ENCODE results near the gene ZZZ3. TPM values are rescaled to one million over a fixed set of nuclear protein-coding genes. Genes with fewer than 3 reads are reported as not detected.

The ZZZ3 gene
- total and polyA plus RNA-seq, 2 of the 13 experiments (the other 11 are each of a cell fraction or from before 2014, with no cell fraction given) = 18.1 to 50.2 TPM

- TF ChIP-seq THAP9 (CRISPR knock-in tag; IDR thresholded peaks at IDR 0.05; ENCODE audit: borderline replicate concordance) (no peak), ZNF121 (CRISPR knock-in tag; IDR thresholded peaks at IDR 0.05) (peak; percentile 63)
- 95% methylated on average over 4 of the region's 4 CpGs for WGBS (ENCODE audit: low lambda C conversion rate)
- H3K79me2 ChIP-seq (ENCODE audit: insufficient read depth, low read length) = no peaks in the 10 kb centered on the region
- in situ Hi-C loops (cut with HindIII; ENCODE audit: extremely low pct_ligation_motif_present, low pct_unique_long_range_greater_than_20kb) = no loop called here
- no TSS peak for BruUV-seq (replicated peaks)
- peaks cover 3 to 38% of the 10 kb centered on the region in 2 experiments; a peak in 4 of 5 replicates for H3K36me3 ChIP-seq (replicated peaks in 1 of 2; ENCODE audit: control insufficient read depth in 1 of 2, insufficient read depth in 2 of 2, low read length in 2 of 2)
- no peak overlapping the region for H3K9ac ChIP-seq (ENCODE audit: insufficient read depth, low read depth, low read length)
- ChIA-PET CTCF (ENCODE audit: low intra/inter-chr PET ratio, low total read pairs) (no interaction called here), POLR2A (no interaction called here)
- intact Hi-C loops (cut with micrococcal nuclease; ENCODE audit: unreplicated experiment) = no loop called here
- no peak overlapping the region for H3K4me3 ChIP-seq (replicated peaks in 1 of 3; ENCODE audit: insufficient read depth in 1 of 3, low read depth in 2 of 3, low read length in 3 of 3)
- H3K27me3 ChIP-seq (ENCODE audit: control insufficient read depth in 1 of 2, insufficient read depth in 2 of 2, low read length in 2 of 2) = no peaks in the 10 kb centered on the region
- ATAC-seq = no peak
- H4K20me1 ChIP-seq (ENCODE audit: insufficient read depth, low read length) = no peaks in the 10 kb centered on the region
- FAIRE-seq = no peak
- no peaks in the 10 kb centered on the region for H3K4me1 ChIP-seq (ENCODE audit: insufficient read depth, low read length)
- H2AFZ ChIP-seq (ENCODE audit: low read length) = no peak overlapping the region
- no peak overlapping the region for H3K27ac ChIP-seq (ENCODE audit: extremely low read length, insufficient read depth, low read length)
- H3K4me2 ChIP-seq (ENCODE audit: low read depth, low read length) = no peak overlapping the region
- no peak for DNase-seq (ENCODE audit: low spot score)
- H3K9me3 ChIP-seq (ENCODE audit: low read length) = no peaks in the 10 kb centered on the region
These were observed 33.6 kb upstream of the ZZZ3 start for GRCh38 chr1:77716065-77716464.

- Histone ChIP-seq H3K9ac (ENCODE audit: insufficient read depth, low read depth, low read length) (no peak overlapping the region), H3K4me2 (ENCODE audit: low read depth, low read length) (no peak overlapping the region), H3K4me3 (replicated peaks in 1 of 3; ENCODE audit: insufficient read depth in 1 of 3, low read depth in 2 of 3, low read length in 3 of 3) (no peak overlapping the region), H2AFZ (ENCODE audit: low read length) (no peak overlapping the region), H3K4me1 (ENCODE audit: insufficient read depth, low read length) (no peaks in the 10 kb centered on the region), H3K36me3 (replicated peaks in 1 of 2; ENCODE audit: control insufficient read depth in 1 of 2, insufficient read depth in 2 of 2, low read length in 2 of 2) (peaks cover 1 to 30% of the 10 kb centered on the region in 2 experiments; a peak in 4 of 5 replicates), H4K20me1 (ENCODE audit: insufficient read depth, low read length) (no peaks in the 10 kb centered on the region), H3K27ac (ENCODE audit: extremely low read length, insufficient read depth, low read length) (no peak overlapping the region), H3K27me3 (ENCODE audit: control insufficient read depth in 1 of 2, insufficient read depth in 2 of 2, low read length in 2 of 2) (no peaks in the 10 kb centered on the region), H3K9me3 (ENCODE audit: low read length) (no peaks in the 10 kb centered on the region), H3K79me2 (ENCODE audit: insufficient read depth, low read length) (no peaks in the 10 kb centered on the region)
- ChIA-PET CTCF (ENCODE audit: low intra/inter-chr PET ratio, low total read pairs) (no interaction called here), POLR2A (no interaction called here)
- FAIRE-seq (no peak), ATAC-seq (no peak), DNase-seq (ENCODE audit: low spot score) (no peak)
- in situ Hi-C loops (cut with HindIII; ENCODE audit: extremely low pct_ligation_motif_present, low pct_unique_long_range_greater_than_20kb) (no loop called here), intact Hi-C loops (cut with micrococcal nuclease; ENCODE audit: unreplicated experiment) (no loop called here)
- BruUV-seq (replicated peaks) = no TSS peak
- 95% methylated on average over 3 of the region's 3 CpGs for WGBS (ENCODE audit: low lambda C conversion rate)
- TF ChIP-seq ZNF329 (CRISPR knock-in tag; IDR thresholded peaks at IDR 0.05; ENCODE audit: low read depth) (no peak), POGZ (CRISPR knock-in tag; IDR thresholded peaks at IDR 0.05) (no peak), MEIS2 (CRISPR knock-in tag; IDR thresholded peaks at IDR 0.05) (no peak), GTF2F1 (IDR thresholded peaks at IDR 0.05; ENCODE audit: low read length) (no peak), SOX5 (CRISPR knock-in tag; IDR thresholded peaks at IDR 0.05; ENCODE audit: borderline replicate concordance) (no peak)
- TF ChIP-seq, protein P1, sequence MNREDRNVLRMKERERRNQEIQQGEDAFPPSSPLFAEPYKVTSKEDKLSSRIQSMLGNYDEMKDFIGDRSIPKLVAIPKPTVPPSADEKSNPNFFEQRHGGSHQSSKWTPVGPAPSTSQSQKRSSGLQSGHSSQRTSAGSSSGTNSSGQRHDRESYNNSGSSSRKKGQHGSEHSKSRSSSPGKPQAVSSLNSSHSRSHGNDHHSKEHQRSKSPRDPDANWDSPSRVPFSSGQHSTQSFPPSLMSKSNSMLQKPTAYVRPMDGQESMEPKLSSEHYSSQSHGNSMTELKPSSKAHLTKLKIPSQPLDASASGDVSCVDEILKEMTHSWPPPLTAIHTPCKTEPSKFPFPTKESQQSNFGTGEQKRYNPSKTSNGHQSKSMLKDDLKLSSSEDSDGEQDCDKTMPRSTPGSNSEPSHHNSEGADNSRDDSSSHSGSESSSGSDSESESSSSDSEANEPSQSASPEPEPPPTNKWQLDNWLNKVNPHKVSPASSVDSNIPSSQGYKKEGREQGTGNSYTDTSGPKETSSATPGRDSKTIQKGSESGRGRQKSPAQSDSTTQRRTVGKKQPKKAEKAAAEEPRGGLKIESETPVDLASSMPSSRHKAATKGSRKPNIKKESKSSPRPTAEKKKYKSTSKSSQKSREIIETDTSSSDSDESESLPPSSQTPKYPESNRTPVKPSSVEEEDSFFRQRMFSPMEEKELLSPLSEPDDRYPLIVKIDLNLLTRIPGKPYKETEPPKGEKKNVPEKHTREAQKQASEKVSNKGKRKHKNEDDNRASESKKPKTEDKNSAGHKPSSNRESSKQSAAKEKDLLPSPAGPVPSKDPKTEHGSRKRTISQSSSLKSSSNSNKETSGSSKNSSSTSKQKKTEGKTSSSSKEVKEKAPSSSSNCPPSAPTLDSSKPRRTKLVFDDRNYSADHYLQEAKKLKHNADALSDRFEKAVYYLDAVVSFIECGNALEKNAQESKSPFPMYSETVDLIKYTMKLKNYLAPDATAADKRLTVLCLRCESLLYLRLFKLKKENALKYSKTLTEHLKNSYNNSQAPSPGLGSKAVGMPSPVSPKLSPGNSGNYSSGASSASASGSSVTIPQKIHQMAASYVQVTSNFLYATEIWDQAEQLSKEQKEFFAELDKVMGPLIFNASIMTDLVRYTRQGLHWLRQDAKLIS (CRISPR knock-in tag; IDR thresholded peaks at IDR 0.05) = no peak
- TF ChIP-seq, protein P2, sequence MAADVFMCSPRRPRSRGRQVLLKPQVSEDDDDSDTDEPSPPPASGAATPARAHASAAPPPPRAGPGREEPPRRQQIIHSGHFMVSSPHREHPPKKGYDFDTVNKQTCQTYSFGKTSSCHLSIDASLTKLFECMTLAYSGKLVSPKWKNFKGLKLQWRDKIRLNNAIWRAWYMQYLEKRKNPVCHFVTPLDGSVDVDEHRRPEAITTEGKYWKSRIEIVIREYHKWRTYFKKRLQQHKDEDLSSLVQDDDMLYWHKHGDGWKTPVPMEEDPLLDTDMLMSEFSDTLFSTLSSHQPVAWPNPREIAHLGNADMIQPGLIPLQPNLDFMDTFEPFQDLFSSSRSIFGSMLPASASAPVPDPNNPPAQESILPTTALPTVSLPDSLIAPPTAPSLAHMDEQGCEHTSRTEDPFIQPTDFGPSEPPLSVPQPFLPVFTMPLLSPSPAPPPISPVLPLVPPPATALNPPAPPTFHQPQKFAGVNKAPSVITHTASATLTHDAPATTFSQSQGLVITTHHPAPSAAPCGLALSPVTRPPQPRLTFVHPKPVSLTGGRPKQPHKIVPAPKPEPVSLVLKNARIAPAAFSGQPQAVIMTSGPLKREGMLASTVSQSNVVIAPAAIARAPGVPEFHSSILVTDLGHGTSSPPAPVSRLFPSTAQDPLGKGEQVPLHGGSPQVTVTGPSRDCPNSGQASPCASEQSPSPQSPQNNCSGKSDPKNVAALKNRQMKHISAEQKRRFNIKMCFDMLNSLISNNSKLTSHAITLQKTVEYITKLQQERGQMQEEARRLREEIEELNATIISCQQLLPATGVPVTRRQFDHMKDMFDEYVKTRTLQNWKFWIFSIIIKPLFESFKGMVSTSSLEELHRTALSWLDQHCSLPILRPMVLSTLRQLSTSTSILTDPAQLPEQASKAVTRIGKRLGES (CRISPR knock-in tag; IDR thresholded peaks at IDR 0.05; ENCODE audit: borderline replicate concordance) = no peak
These were observed 27.3 kb upstream of the ZZZ3 start for GRCh38 chr1:77709727-77710126.

Measured in HepG2 (cell line).